GM10266 (cell line): ENCODE data around the gene IZUMO4.

Experiments used
- DNase-seq: peaks from one replicate; pipeline ENCODE4 v3.0.0; 2012; ENCODE audit errors: extremely low spot score
- TF ChIP-seq, protein P1 (sequence below): IDR thresholded peaks from 2 replicates; pipeline ENCODE4 v1.5.1; 2012; ENCODE audit warnings: mild to moderate bottlenecking, low read depth; ENCODE audit not compliant: control insufficient read depth, insufficient read depth; ENCODE audit errors: missing control alignments

IZUMO4 gene

GRCh38 chr19:2114218-2114617 is 17.5 kb downstream of the IZUMO4 start:
- TF ChIP-seq, protein P1, sequence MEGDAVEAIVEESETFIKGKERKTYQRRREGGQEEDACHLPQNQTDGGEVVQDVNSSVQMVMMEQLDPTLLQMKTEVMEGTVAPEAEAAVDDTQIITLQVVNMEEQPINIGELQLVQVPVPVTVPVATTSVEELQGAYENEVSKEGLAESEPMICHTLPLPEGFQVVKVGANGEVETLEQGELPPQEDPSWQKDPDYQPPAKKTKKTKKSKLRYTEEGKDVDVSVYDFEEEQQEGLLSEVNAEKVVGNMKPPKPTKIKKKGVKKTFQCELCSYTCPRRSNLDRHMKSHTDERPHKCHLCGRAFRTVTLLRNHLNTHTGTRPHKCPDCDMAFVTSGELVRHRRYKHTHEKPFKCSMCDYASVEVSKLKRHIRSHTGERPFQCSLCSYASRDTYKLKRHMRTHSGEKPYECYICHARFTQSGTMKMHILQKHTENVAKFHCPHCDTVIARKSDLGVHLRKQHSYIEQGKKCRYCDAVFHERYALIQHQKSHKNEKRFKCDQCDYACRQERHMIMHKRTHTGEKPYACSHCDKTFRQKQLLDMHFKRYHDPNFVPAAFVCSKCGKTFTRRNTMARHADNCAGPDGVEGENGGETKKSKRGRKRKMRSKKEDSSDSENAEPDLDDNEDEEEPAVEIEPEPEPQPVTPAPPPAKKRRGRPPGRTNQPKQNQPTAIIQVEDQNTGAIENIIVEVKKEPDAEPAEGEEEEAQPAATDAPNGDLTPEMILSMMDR = no peak
- no peak for DNase-seq

DNA sequence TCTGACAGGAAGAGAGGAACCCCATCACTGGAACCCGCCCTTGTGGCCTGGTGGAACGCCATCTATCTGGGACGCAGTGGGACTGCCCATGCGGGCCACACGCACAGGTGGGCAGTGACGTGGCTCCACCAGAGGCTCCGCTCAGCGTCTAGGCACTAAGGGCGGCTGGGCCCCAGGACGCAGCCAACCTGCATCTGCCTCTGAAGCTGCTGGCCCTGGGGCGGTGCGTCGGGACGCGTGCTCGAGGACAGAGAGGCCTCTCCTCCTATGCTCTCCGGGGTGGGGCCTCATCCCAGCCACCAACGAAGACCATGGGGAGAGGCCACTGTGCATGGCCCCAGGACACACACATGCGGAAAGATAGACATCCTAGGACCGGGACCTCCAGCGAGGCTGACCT is 18.1 kb downstream of the IZUMO4 start:
- TF ChIP-seq, protein P1 = no peak
- DNase-seq = no peak

GRCh38 chr19:2115324-2115723 is 18.6 kb downstream of the IZUMO4 start:
- no peak for DNase-seq
- TF ChIP-seq, protein P1 = no peak

- no peak for DNase-seq
- TF ChIP-seq, protein P1 = no peak
These were observed 19.3 kb downstream of the IZUMO4 start for GRCh38 chr19:2115911-2116426.

- TF ChIP-seq, protein P1 = no peak
- no peak for DNase-seq
These were observed 19.8 kb downstream of the IZUMO4 start for GRCh38 chr19:2116507-2116906.

DNA sequence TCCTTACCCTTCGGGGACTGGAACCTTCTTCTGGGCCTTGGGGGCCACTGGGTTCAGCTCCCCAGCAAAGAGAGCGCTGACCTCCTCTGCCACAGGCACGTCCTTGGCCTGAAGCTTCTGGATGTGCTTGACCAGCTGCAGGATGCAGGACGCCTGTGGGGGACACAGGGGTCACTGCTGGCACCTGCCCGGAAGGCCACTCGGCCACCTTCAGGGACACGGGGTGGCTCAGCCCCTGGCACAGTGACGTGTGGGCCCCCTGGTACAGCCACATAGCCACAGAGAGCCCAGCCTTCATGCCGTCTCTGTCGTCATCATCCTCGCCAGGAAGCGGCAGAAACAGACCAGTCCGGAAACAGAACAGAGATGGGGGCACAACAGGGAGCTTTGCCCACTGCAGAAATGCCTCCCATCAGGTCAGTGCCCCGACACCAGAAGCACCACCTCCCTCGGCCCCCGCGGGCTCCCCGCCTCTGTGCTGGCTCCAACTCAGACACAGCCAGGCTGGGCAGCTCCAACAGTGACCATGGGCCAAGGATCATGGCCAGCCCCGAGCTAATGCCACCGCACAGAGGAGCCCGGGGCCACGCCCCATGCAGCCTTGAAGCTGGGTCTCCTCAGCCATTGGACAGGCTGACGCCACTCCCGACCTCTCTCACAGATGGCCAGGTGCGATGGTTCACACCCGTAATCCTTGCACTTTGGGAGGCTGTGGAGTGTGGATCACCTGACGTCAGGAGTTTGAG is 20.7 kb downstream of the IZUMO4 start:
- no peak for DNase-seq
- TF ChIP-seq, protein P1 = no peak

DNA sequence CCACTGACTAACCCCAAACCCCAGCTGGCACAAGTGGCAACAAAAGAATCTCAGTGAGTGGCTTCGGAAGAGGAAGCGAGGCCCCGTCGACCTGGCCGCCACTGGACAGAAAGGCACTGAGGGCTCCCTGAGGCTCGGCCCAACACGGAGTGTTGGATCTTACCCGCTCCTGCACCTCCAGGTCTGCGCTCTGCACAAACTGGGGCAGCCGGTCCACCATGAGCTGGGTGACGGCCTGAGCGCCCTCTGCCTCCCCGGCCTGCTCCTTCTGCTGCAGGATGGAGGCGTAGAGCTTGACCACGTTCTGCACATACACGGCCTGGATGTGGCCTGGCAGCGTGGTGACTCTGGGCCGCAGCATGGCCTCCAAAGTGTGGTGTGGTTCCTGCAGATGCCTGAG is 21.7 kb downstream of the IZUMO4 start:
- DNase-seq = no peak
- TF ChIP-seq, protein P1 = no peak
